ENCODE results near the gene PEX5L.

The PEX5L gene

DNA sequence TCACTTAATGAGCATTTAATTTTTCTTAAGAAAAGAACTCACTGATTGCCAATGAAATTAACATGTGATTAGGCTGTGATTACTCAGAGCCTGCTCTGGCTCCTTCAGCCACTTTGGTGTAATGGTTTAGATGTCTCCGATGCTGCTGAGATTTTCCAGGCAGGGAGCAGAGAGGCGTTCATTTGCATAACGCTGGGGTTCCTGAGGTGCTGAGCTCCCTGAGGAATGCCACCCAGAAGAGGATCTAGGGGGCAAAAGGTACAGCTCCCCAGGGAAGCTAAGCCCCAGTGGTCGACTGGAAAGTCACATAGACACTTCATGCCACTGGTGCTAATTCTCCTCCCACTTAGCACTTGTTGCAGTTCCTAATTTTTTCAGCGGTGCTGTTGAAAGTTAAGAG is 264.4 kb downstream of the PEX5L start:
- H3K36me3 ChIP-seq (ENCODE audit: control insufficient read depth in 2 of 2, insufficient read depth in 2 of 2, low read length in 2 of 2) = no peaks in the 10 kb centered on the region
- no peak overlapping the region for H3K27ac ChIP-seq (ENCODE audit: low read depth in 2 of 2, low read length in 2 of 2)
- H3K9ac ChIP-seq (ENCODE audit: low read depth in 1 of 2, low read length in 2 of 2) = no peak overlapping the region
- H3K27me3 ChIP-seq (ENCODE audit: control insufficient read depth in 2 of 2, insufficient read depth in 2 of 2, low read length in 2 of 2) = no peaks in the 10 kb centered on the region
- no peaks in the 10 kb centered on the region for H3K9me3 ChIP-seq (ENCODE audit: control insufficient read depth in 2 of 2, low read length in 2 of 2)
- peaks cover 3 to 5% of the 10 kb centered on the region in 2 donors for H3K4me1 ChIP-seq (ENCODE audit: control insufficient read depth in 2 of 2, insufficient read depth in 2 of 2, low read length in 2 of 2)
- H3K4me3 ChIP-seq (ENCODE audit: low read length in 2 of 2) = no peak overlapping the region

- H3K4me1 ChIP-seq (ENCODE audit: control insufficient read depth in 2 of 2, insufficient read depth in 2 of 2, low read length in 2 of 2) = peaks cover 3 to 5% of the 10 kb centered on the region in 2 donors
- no peak overlapping the region for H3K9ac ChIP-seq (ENCODE audit: low read depth in 1 of 2, low read length in 2 of 2)
- no peaks in the 10 kb centered on the region for H3K27me3 ChIP-seq (ENCODE audit: control insufficient read depth in 2 of 2, insufficient read depth in 2 of 2, low read length in 2 of 2)
- no peaks in the 10 kb centered on the region for H3K36me3 ChIP-seq (ENCODE audit: control insufficient read depth in 2 of 2, insufficient read depth in 2 of 2, low read length in 2 of 2)
- H3K4me3 ChIP-seq (ENCODE audit: low read length in 2 of 2) = no peak overlapping the region
- no peak overlapping the region for H3K27ac ChIP-seq (ENCODE audit: low read depth in 2 of 2, low read length in 2 of 2)
- H3K9me3 ChIP-seq (ENCODE audit: control insufficient read depth in 2 of 2, low read length in 2 of 2) = no peaks in the 10 kb centered on the region
These were observed 264.9 kb downstream of the PEX5L start for GRCh38 chr3:179771797-179772196.

- H3K9me3 ChIP-seq (ENCODE audit: control insufficient read depth in 2 of 2, low read length in 2 of 2) = no peaks in the 10 kb centered on the region
- no peak overlapping the region for H3K4me3 ChIP-seq (ENCODE audit: low read length in 2 of 2)
- no peaks in the 10 kb centered on the region for H3K27me3 ChIP-seq (ENCODE audit: control insufficient read depth in 2 of 2, insufficient read depth in 2 of 2, low read length in 2 of 2)
- no peak overlapping the region for H3K9ac ChIP-seq (ENCODE audit: low read depth in 1 of 2, low read length in 2 of 2)
- peaks cover 0 to 4% of the 10 kb centered on the region in 2 donors for H3K36me3 ChIP-seq (ENCODE audit: control insufficient read depth in 2 of 2, insufficient read depth in 2 of 2, low read length in 2 of 2)
- peaks cover 3 to 5% of the 10 kb centered on the region in 2 donors for H3K4me1 ChIP-seq (ENCODE audit: control insufficient read depth in 2 of 2, insufficient read depth in 2 of 2, low read length in 2 of 2)
- H3K27ac ChIP-seq (ENCODE audit: low read depth in 2 of 2, low read length in 2 of 2) = no peak overlapping the region
These were observed 267.1 kb downstream of the PEX5L start for GRCh38 chr3:179769411-179770247.

DNA sequence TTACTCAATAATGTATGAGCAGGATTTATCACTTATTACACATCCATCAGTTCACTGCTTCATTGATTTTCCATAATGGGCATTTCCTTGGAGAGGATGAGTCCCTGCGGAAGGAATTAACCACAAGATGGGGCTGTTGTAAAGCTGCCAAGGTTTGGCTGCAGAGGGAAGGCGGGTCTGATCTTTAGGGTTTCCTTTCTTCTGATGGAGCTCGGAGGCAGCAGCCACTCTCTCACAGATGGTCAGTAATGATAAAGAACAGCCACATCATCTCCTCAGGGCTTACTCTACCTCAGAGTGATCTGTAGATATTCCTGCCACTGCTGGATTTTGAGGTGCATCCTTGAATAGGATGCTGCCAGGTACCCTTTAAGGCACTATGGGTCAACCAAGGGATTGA is 268.7 kb downstream of the PEX5L start:
- no peak overlapping the region for H3K9ac ChIP-seq (ENCODE audit: low read depth in 1 of 2, low read length in 2 of 2)
- peaks cover 3 to 5% of the 10 kb centered on the region in 2 donors for H3K4me1 ChIP-seq (ENCODE audit: control insufficient read depth in 2 of 2, insufficient read depth in 2 of 2, low read length in 2 of 2)

GRCh38 chr3:179766416-179767133 is 270.2 kb downstream of the PEX5L start:
- Histone ChIP-seq H3K4me3 (ENCODE audit: low read length in 2 of 2) (no peak overlapping the region), H3K27ac (ENCODE audit: low read depth in 2 of 2, low read length in 2 of 2) (no peak overlapping the region), H3K4me1 (ENCODE audit: control insufficient read depth in 2 of 2, insufficient read depth in 2 of 2, low read length in 2 of 2) (peaks cover 3 to 5% of the 10 kb centered on the region in 2 donors), H3K9ac (ENCODE audit: low read depth in 1 of 2, low read length in 2 of 2) (no peak overlapping the region), H3K9me3 (ENCODE audit: control insufficient read depth in 2 of 2, low read length in 2 of 2) (no peaks in the 10 kb centered on the region), H3K27me3 (ENCODE audit: control insufficient read depth in 2 of 2, insufficient read depth in 2 of 2, low read length in 2 of 2) (no peaks in the 10 kb centered on the region), H3K36me3 (ENCODE audit: control insufficient read depth in 2 of 2, insufficient read depth in 2 of 2, low read length in 2 of 2) (peaks cover 0 to 4% of the 10 kb centered on the region in 2 donors)

More for the DNA sequence above, 268.7 kb downstream of the PEX5L start:
- Histone ChIP-seq H3K27me3 (ENCODE audit: control insufficient read depth in 2 of 2, insufficient read depth in 2 of 2, low read length in 2 of 2) (no peaks in the 10 kb centered on the region), H3K36me3 (ENCODE audit: control insufficient read depth in 2 of 2, insufficient read depth in 2 of 2, low read length in 2 of 2) (peaks cover 0 to 4% of the 10 kb centered on the region in 2 donors), H3K27ac (ENCODE audit: low read depth in 2 of 2, low read length in 2 of 2) (no peak overlapping the region), H3K9me3 (ENCODE audit: control insufficient read depth in 2 of 2, low read length in 2 of 2) (no peaks in the 10 kb centered on the region), H3K4me3 (ENCODE audit: low read length in 2 of 2) (no peak overlapping the region)

DNA sequence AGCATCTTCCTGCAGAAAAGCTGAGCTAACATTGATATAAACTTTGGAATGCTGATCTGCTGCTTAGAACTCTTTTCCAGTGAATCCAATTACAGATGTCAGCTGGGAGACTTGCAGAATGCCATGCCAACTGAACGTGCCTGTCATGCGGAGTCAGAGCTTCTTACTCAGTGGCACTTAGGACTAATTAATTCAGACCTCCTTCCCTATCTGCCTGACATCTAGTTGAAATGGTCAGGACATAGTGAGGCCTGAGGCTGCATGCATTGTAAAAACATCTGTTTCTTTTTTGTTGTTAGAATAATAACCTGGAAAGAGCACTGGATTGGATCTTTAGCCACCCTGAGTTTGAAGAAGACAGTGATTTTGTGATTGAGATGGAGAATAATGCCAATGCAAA is 271.3 kb downstream of the PEX5L start:
- H3K9me3 ChIP-seq (ENCODE audit: control insufficient read depth in 2 of 2, low read length in 2 of 2) = no peaks in the 10 kb centered on the region
- H3K4me3 ChIP-seq (ENCODE audit: low read length in 2 of 2) = no peak overlapping the region
- peaks cover 0 to 8% of the 10 kb centered on the region in 2 donors for H3K36me3 ChIP-seq (ENCODE audit: control insufficient read depth in 2 of 2, insufficient read depth in 2 of 2, low read length in 2 of 2)
- peaks cover 3 to 5% of the 10 kb centered on the region in 2 donors for H3K4me1 ChIP-seq (ENCODE audit: control insufficient read depth in 2 of 2, insufficient read depth in 2 of 2, low read length in 2 of 2)
- no peaks in the 10 kb centered on the region for H3K27me3 ChIP-seq (ENCODE audit: control insufficient read depth in 2 of 2, insufficient read depth in 2 of 2, low read length in 2 of 2)
- H3K27ac ChIP-seq (ENCODE audit: low read depth in 2 of 2, low read length in 2 of 2) = no peak overlapping the region
- no peak overlapping the region for H3K9ac ChIP-seq (ENCODE audit: low read depth in 1 of 2, low read length in 2 of 2)

GRCh38 chr3:179760944-179761343 is 275.8 kb downstream of the PEX5L start:
- no peaks in the 10 kb centered on the region for H3K9me3 ChIP-seq (ENCODE audit: control insufficient read depth in 2 of 2, low read length in 2 of 2)
- no peak overlapping the region for H3K4me3 ChIP-seq (ENCODE audit: low read length in 2 of 2)
- H3K27me3 ChIP-seq (ENCODE audit: control insufficient read depth in 2 of 2, insufficient read depth in 2 of 2, low read length in 2 of 2) = no peaks in the 10 kb centered on the region
- H3K36me3 ChIP-seq (ENCODE audit: control insufficient read depth in 2 of 2, insufficient read depth in 2 of 2, low read length in 2 of 2) = peaks cover 0 to 6% of the 10 kb centered on the region in 2 donors
- H3K4me1 ChIP-seq (ENCODE audit: control insufficient read depth in 2 of 2, insufficient read depth in 2 of 2, low read length in 2 of 2) = no peaks in the 10 kb centered on the region
- no peak overlapping the region for H3K27ac ChIP-seq (ENCODE audit: low read depth in 2 of 2, low read length in 2 of 2)
- H3K9ac ChIP-seq (ENCODE audit: low read depth in 1 of 2, low read length in 2 of 2) = no peak overlapping the region

- Histone ChIP-seq H3K27ac (ENCODE audit: low read depth in 2 of 2, low read length in 2 of 2) (no peak overlapping the region), H3K4me1 (ENCODE audit: control insufficient read depth in 2 of 2, insufficient read depth in 2 of 2, low read length in 2 of 2) (no peaks in the 10 kb centered on the region), H3K36me3 (ENCODE audit: control insufficient read depth in 2 of 2, insufficient read depth in 2 of 2, low read length in 2 of 2) (peaks cover 0 to 3% of the 10 kb centered on the region in 2 donors), H3K4me3 (ENCODE audit: low read length in 2 of 2) (no peak overlapping the region), H3K27me3 (ENCODE audit: control insufficient read depth in 2 of 2, insufficient read depth in 2 of 2, low read length in 2 of 2) (no peaks in the 10 kb centered on the region), H3K9ac (ENCODE audit: low read depth in 1 of 2, low read length in 2 of 2) (no peak overlapping the region), H3K9me3 (ENCODE audit: control insufficient read depth in 2 of 2, low read length in 2 of 2) (no peaks in the 10 kb centered on the region)
These were observed 285.9 kb downstream of the PEX5L start for GRCh38 chr3:179750720-179751328.

DNA sequence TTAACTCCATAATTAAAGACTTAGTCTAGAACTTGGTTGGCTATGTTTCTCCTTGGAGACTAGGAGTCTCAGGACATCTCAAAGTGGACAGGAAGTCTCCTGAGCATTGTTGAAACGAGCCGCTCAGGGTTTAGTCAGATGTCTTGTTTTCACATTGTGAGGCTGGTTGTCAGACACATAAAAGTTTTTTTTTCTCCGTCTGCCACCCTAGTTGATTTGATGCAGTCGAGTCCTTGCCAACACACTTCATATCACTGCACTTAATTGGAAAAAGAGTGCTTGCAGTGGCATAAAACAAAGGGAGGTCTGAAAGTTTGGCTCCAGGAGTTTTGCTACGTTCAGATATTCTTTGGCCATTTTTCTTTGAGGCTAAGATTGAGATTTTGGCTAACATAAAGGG is 291.0 kb downstream of the PEX5L start:
- Histone ChIP-seq H3K27me3 (ENCODE audit: control insufficient read depth in 2 of 2, insufficient read depth in 2 of 2, low read length in 2 of 2) (no peaks in the 10 kb centered on the region), H3K4me3 (ENCODE audit: low read length in 2 of 2) (no peak overlapping the region), H3K27ac (ENCODE audit: low read depth in 2 of 2, low read length in 2 of 2) (no peak overlapping the region), H3K9ac (ENCODE audit: low read depth in 1 of 2, low read length in 2 of 2) (no peak overlapping the region), H3K36me3 (ENCODE audit: control insufficient read depth in 2 of 2, insufficient read depth in 2 of 2, low read length in 2 of 2) (peaks cover 0 to 8% of the 10 kb centered on the region in 2 donors), H3K4me1 (ENCODE audit: control insufficient read depth in 2 of 2, insufficient read depth in 2 of 2, low read length in 2 of 2) (no peaks in the 10 kb centered on the region), H3K9me3 (ENCODE audit: control insufficient read depth in 2 of 2, low read length in 2 of 2) (no peaks in the 10 kb centered on the region)

DNA sequence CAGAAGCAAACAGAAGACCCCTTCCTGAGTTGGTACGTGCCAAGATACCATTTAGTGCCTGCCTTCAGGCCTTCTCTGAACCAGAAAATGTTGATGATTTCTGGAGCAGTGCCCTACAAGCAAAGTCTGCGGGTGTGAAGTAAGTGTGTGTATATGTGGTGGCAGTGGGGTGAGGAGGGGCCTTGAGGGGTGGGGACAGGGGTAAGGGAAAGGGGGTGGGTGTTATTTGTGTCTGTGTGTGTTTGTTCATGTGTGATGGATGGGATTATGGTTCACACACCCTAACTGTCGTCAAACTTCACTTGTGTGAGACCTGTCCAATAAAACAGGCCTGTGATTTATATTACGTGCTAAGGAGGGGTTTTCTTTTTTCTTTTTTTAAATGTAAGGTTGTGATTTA is 291.7 kb downstream of the PEX5L start:
- Histone ChIP-seq H3K9ac (ENCODE audit: low read depth in 1 of 2, low read length in 2 of 2) (no peak overlapping the region), H3K4me1 (ENCODE audit: control insufficient read depth in 2 of 2, insufficient read depth in 2 of 2, low read length in 2 of 2) (no peaks in the 10 kb centered on the region), H3K9me3 (ENCODE audit: control insufficient read depth in 2 of 2, low read length in 2 of 2) (no peaks in the 10 kb centered on the region), H3K27me3 (ENCODE audit: control insufficient read depth in 2 of 2, insufficient read depth in 2 of 2, low read length in 2 of 2) (no peaks in the 10 kb centered on the region), H3K36me3 (ENCODE audit: control insufficient read depth in 2 of 2, insufficient read depth in 2 of 2, low read length in 2 of 2) (peaks cover 2 to 10% of the 10 kb centered on the region in 2 donors), H3K4me3 (ENCODE audit: low read length in 2 of 2) (no peak overlapping the region), H3K27ac (ENCODE audit: low read depth in 2 of 2, low read length in 2 of 2) (no peak overlapping the region)
